Natural killer cell (primary cell): ENCODE data around the gene MTMR12. TPM values are rescaled to one million over a fixed set of nuclear protein-coding genes. Genes with fewer than 3 reads are reported as not detected.
A peak's percentile ranks its signal among the peaks of the same experiment; 100 is the strongest.

ENCODE experiments used
- ATAC-seq, 3 donors: fragments of 150-1000 bp in 2 of 3; fragments of 200-7000 bp in 1 of 3; cut with Tn5 transposase; 1 replicate in 1 of 3; 2 replicates in 2 of 3; pipeline ENCODE4 v1.10.0; 2021; ENCODE audit warnings: mild to moderate bottlenecking in 2 of 3, moderate library complexity in 2 of 3
- DNase-seq, 2 donors: peaks; one replicate each; pipeline versions ENCODE4 v3.0.0 to v3.0.0-alpha.2; 2013 to 2021; ENCODE audit warnings: mixed read lengths in 1 of 2
- H3K27ac ChIP-seq: one replicate; pipeline ENCODE4 v1.5.1; 2013; ENCODE audit warnings: mild to moderate bottlenecking, low read length
- H3K27me3 ChIP-seq: one replicate; pipeline ENCODE4 v1.6.1; 2013; ENCODE audit warnings: low read length; ENCODE audit not compliant: control insufficient read depth, insufficient read depth
- H3K36me3 ChIP-seq: one replicate; pipeline ENCODE4 v1.6.1; 2013; ENCODE audit warnings: low read length; ENCODE audit not compliant: control insufficient read depth, insufficient read depth
- H3K4me1 ChIP-seq: one replicate; pipeline ENCODE4 v1.6.1; 2013; ENCODE audit warnings: low read length; ENCODE audit not compliant: control insufficient read depth, insufficient read depth
- H3K4me3 ChIP-seq: one replicate; pipeline ENCODE4 v1.5.1; 2013; ENCODE audit warnings: low read length
- H3K9me3 ChIP-seq: one replicate; pipeline ENCODE4 v1.6.1; 2013; ENCODE audit warnings: low read length; ENCODE audit not compliant: control insufficient read depth, insufficient read depth
- H3K27ac Mint-ChIP-seq, 2 donors: one replicate each; pipeline ENCODE4 v1.8.0; 2022; ENCODE audit warnings: mild to moderate bottlenecking in 2 of 2, mixed read lengths in 2 of 2, moderate library complexity in 1 of 2
- H3K27me3 Mint-ChIP-seq, 2 donors: one replicate each; pipeline ENCODE4 v1.8.0; 2022; ENCODE audit warnings: low read depth in 2 of 2, mixed read lengths in 2 of 2
- H3K36me3 Mint-ChIP-seq: one replicate; pipeline ENCODE4 v1.8.0; 2022; ENCODE audit warnings: mixed read lengths
- H3K4me1 Mint-ChIP-seq, 2 donors: one replicate each; pipeline ENCODE4 v1.8.0; 2022; ENCODE audit warnings: mixed read lengths in 2 of 2
- H3K4me3 Mint-ChIP-seq: one replicate; pipeline ENCODE4 v1.8.0; 2022; ENCODE audit warnings: mild to moderate bottlenecking, moderate library complexity, mixed read lengths
- H3K9me3 Mint-ChIP-seq, 2 donors: one replicate each; pipeline ENCODE4 v1.8.0; 2022; ENCODE audit warnings: mixed read lengths in 2 of 2
- CTCF ChIP-seq: fragments of 200-600 bp; IDR thresholded peaks from one replicate; pipeline ENCODE4 v1.8.0; 2022; ENCODE audit warnings: antibody characterized with exemption
- WGBS: methylation state at CpG from one replicate; pipeline ENCODE4 v1.1.7; 2013; ENCODE audit warnings: missing lambda C conversion rate; ENCODE audit not compliant: insufficient coverage; 5-methylcytosine and 5-hydroxymethylcytosine counted together
- intact Hi-C: fragments of 100-400 bp; cut with micrococcal nuclease; formaldehyde crosslinking; loops from one replicate; pipeline ENCODE4 v1.14.2; 2022
- total RNA-seq, 4 donors: library from RNA; stranded (reverse); fragments of 120-200 nt in 1 of 4; gene quantifications; one replicate each; pipeline versions ENCODE4 v1.2.3 to v1.2.4, GENCODE V29; 2013 to 2022

Gene MTMR12
- total RNA-seq, 3 donors from 2014 or later (not counting 1 experiment from before 2014, with no cell fraction given), result 36.9 to 47.7 (median 39.8) TPM

GRCh38 chr5:32258424-32258823 is 54.3 kb downstream of the MTMR12 start:
- Mint-ChIP-seq H3K27me3 (no peaks in the 10 kb centered on the region), H3K4me3 (no peak overlapping the region), H3K4me1 (peaks cover 9 to 30% of the 10 kb centered on the region in 2 donors), H3K27ac (peak overlapping the region; percentile 85 to 88), H3K9me3 (no peaks in the 10 kb centered on the region), H3K36me3 (peaks cover 24% of the 10 kb centered on the region)
- WGBS, result 97% methylated on average over 3 of the region's 3 CpGs
- Histone ChIP-seq H3K9me3 (no peaks in the 10 kb centered on the region), H3K4me1 (peaks cover 20% of the 10 kb centered on the region), H3K27ac (no peak overlapping the region), H3K27me3 (no peaks in the 10 kb centered on the region), H3K4me3 (no peak overlapping the region), H3K36me3 (peaks cover 70% of the 10 kb centered on the region)
- ATAC-seq, result no peak
- intact Hi-C loops, result no loop called here
- no peak for DNase-seq
- TF ChIP-seq CTCF, result no peak

DNA sequence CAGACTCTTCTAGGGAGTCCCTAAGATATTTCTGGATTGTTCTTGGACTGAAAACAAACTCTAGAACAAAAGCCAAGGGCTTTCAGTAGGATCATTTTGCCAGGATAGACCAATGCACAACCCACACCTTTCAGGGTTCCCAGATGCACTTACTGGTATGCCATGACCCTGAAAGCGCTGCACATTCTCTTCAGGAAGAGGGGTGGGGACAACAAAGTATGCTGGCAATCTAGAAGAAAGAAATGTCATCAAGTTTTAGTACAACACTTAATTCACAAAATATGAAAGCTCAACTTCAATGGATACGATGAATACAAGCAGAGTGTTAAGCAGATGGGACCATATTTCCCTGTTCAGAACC is 57.2 kb downstream of the MTMR12 start:
- intact Hi-C loops, result no loop called here
- no peak for DNase-seq
- Histone ChIP-seq H3K27me3 (no peaks in the 10 kb centered on the region), H3K4me3 (no peak overlapping the region), H3K9me3 (no peaks in the 10 kb centered on the region), H3K27ac (no peak overlapping the region), H3K36me3 (peaks cover 66% of the 10 kb centered on the region), H3K4me1 (peaks cover 6% of the 10 kb centered on the region)
- no peak overlapping the region for H3K4me3 Mint-ChIP-seq
- WGBS, result 98% methylated on average over 2 of the region's 2 CpGs
- TF ChIP-seq CTCF, result no peak
- H3K9me3 Mint-ChIP-seq, result no peaks in the 10 kb centered on the region
- ATAC-seq, result no peak
- H3K4me1 Mint-ChIP-seq, result peaks cover 0 to 24% of the 10 kb centered on the region in 2 donors
- peaks cover 18% of the 10 kb centered on the region for H3K36me3 Mint-ChIP-seq
- H3K27ac Mint-ChIP-seq, result no peak overlapping the region
- no peaks in the 10 kb centered on the region for H3K27me3 Mint-ChIP-seq

DNA sequence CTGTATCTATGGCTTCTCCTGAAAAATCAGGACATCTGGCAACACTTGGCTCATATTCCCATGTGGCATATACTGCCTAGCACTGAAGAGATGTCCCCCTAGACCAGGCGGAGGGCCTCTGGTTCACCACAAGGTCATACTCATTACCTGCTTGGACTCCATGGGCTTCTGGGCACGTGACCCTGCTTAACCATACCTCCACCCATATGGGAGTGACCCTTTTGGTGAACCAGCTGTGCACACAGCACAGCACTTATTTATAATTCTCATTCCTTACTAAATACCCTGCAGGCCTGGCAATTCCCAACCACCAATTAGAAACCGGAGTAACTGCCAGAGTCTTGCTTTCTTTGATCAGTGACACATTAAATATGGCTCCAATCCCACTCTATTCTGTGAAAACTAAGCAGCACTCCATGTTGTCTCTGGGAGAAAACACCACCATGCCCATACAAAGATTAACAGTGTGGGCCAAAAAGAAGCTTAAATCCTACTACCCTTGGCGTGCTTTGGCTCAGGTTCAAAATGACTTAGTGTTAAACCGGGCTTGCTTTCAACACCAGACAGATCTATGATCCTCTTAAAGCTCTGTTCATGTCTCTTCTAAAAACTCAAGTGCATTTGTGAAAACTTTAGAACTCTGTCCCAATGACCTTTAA is 57.7 kb downstream of the MTMR12 start:
- H3K27me3 ChIP-seq, result no peaks in the 10 kb centered on the region
- H3K4me3 ChIP-seq, result no peak overlapping the region
- H3K36me3 ChIP-seq, result peaks cover 63% of the 10 kb centered on the region
- peaks cover under 1% of the 10 kb centered on the region for H3K4me1 ChIP-seq
- H3K27me3 Mint-ChIP-seq, result no peaks in the 10 kb centered on the region
- no peaks in the 10 kb centered on the region for H3K9me3 ChIP-seq
- no peak overlapping the region for H3K27ac ChIP-seq
- intact Hi-C loops, result no loop called here
- no peak for TF ChIP-seq CTCF
- DNase-seq (no peak), ATAC-seq (no peak)
- 98% methylated on average over 5 of the region's 5 CpGs for WGBS
- H3K4me3 Mint-ChIP-seq, result no peak overlapping the region
- peak overlapping the region in 1 of 2 donors; percentile 48 for H3K27ac Mint-ChIP-seq
- H3K9me3 Mint-ChIP-seq, result no peaks in the 10 kb centered on the region
- peaks cover 18% of the 10 kb centered on the region for H3K36me3 Mint-ChIP-seq
- peaks cover 1 to 24% of the 10 kb centered on the region in 2 donors for H3K4me1 Mint-ChIP-seq

DNA sequence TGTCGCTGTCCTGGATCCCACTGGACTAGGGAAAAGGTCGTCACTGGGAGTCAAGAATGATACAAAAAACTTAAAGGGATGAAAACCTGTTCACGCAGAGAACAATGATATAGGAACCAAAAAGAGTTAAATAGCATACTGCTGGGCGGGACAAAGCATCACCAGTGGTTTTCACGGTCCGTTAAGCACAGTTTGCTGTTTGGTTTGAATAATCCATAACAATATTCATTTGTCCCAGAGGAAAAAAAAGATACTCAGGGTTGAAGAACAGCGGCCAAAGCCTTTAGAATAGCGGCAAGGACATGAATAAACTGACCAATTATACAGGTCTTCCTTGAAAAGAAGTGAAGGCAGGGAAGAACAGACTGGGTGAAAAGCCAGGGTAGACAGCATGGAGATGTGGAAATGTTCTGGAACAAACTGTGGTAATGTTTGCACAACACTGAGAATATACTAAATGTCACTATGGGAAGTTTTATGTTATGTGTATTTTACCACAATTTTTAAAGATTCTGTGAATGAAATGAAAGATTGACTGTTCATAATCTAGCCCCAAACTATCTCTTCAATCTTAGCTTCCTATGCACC is 60.8 kb downstream of the MTMR12 start:
- Mint-ChIP-seq H3K9me3 (no peaks in the 10 kb centered on the region), H3K4me1 (peaks cover 23% of the 10 kb centered on the region in 2 donors), H3K4me3 (no peak overlapping the region), H3K27ac (peak overlapping the region in 1 of 2 donors; percentile 61), H3K36me3 (peaks cover 24% of the 10 kb centered on the region), H3K27me3 (no peaks in the 10 kb centered on the region)
- 92% methylated on average over 8 of the region's 8 CpGs for WGBS
- H3K36me3 ChIP-seq, result peaks cover 70% of the 10 kb centered on the region
- DNase-seq (no peak), ATAC-seq (no peak)
- no peak overlapping the region for H3K4me3 ChIP-seq
- TF ChIP-seq CTCF, result no peak
- no peaks in the 10 kb centered on the region for H3K27me3 ChIP-seq
- no peaks in the 10 kb centered on the region for H3K9me3 ChIP-seq
- no peaks in the 10 kb centered on the region for H3K4me1 ChIP-seq
- H3K27ac ChIP-seq, result no peak overlapping the region
- intact Hi-C loops, result no loop called here
